Right renal pelvis (tissue), 4 donors: Measurements from ENCODE around the gene NAPEPLD. TPM values are rescaled to one million over a fixed set of nuclear protein-coding genes. Genes with fewer than 3 reads are reported as not detected.
"Not testable (repeated sequence)": the region's sequence is repeated elsewhere in the genome, so short reads cannot be mapped to it uniquely, and the experiment has no call there.

ENCODE experiments used
- DNase-seq, 4 donors: peaks; one replicate each; pipeline ENCODE4 v3.0.0-alpha.2; 2013; ENCODE audit warnings: low read depth in 4 of 4, low spot score in 3 of 4, missing footprints in 1 of 4
- polyA plus RNA-seq, 4 donors: library from polyadenylated mRNA; unstranded; fragments of 120-200 nt; gene quantifications; one replicate each; pipeline ENCODE4 v1.2.1, GENCODE V29; 2013; ENCODE audit not compliant: insufficient read length in 4 of 4

NAPEPLD gene
- polyA plus RNA-seq, 4 donors, result 31.2 to 47.6 (median 40.0) TPM

- DNase-seq, result no peak
Measured at GRCh38 chr7:103148131-103148993, 537 bp downstream of the NAPEPLD start.

- not testable (repeated sequence) for DNase-seq
Measured at GRCh38 chr7:103144754-103145153, 4.1 kb downstream of the NAPEPLD start.

- DNase-seq, result no peak
Measured at GRCh38 chr7:103143868-103144267, 5.0 kb downstream of the NAPEPLD start.

DNA sequence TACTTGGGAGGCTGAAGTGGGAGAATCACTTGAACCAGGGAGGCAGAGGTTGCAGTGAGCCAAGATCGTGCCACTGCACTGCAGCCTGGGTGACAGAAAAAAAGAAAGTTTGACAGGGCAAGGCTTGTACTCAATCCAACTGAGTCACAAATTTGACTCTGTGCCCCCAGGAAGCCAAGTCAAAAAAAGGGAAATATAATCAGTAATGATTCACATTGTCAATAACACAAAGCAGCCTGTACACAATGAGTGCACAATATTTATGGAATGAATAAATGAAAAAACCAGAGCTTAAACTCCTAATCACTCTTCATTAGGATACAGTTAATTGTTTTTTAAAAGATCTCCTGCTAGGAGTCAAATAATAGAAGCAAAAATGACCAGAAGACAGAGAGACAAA lies 6.4 kb downstream of the NAPEPLD start:
- DNase-seq, result no peak

DNA sequence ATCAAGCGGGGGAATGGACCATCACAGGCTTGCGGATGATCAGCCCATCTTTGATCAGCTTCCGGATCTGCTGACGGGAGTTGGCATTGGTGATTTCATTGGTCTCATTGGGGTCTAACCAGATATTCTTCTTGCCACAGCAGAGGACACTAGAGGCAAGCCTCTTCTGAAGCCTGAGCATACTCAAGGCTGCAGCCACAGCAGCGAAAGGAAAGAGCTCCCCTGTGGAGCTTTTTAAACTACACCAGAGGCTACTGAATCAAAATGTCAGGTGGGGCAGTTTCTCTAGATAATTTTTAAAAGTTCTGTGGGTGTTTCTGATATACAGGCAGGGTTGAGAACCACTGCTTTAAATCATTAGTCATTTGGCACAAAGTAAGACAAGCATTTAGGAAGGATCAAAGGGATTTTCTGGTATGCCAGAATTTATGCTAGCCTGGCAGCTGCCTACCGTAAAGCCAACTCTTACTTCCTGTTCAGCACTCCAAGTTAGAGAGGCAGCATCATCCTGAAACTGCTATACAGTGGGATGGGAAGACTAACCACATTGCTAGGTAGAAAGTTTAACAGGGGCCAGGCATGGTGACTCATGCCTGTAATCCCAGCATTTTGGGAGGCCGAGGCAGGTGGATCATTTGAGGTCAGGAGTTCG lies 7.0 kb downstream of the NAPEPLD start:
- DNase-seq, result no peak

DNA sequence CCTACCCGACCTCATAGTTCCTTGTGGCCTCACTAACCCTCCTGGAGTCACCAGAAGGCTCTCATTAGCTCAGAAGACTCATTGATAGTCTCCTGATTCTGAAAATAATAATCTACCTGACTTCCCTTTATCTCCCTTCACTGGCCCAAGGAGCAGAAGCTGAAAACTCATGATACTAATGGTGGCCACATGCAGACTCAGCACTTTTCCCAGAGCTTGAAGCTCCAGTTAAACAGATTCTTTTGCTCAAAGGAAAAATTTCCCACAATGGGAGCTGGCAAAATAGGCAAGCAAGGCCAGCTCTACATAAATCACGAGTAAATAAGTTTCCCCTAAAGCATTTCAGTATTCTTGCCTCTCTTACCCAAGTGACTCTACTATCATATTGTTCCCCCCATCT lies 8.2 kb downstream of the NAPEPLD start:
- DNase-seq, result no peak

DNA sequence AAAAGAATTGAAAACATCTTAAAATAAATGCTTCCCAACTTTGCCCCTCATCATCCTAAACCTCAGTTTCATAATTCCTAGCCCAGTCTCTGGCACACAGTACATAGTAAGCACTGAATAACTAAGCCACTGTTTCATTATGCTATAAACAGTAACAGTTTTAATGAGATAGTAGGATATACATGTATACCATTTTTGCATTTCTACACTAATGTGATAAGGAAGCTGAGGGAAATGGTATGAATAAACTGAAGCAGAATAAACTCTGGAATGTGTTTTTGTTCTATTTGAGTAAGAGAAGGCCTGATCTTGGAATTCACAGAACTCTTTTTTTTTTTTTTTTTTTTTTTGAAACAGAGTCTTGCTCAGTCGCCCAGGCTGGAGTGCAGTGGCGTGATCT lies 8.8 kb downstream of the NAPEPLD start:
- no peak for DNase-seq

DNA sequence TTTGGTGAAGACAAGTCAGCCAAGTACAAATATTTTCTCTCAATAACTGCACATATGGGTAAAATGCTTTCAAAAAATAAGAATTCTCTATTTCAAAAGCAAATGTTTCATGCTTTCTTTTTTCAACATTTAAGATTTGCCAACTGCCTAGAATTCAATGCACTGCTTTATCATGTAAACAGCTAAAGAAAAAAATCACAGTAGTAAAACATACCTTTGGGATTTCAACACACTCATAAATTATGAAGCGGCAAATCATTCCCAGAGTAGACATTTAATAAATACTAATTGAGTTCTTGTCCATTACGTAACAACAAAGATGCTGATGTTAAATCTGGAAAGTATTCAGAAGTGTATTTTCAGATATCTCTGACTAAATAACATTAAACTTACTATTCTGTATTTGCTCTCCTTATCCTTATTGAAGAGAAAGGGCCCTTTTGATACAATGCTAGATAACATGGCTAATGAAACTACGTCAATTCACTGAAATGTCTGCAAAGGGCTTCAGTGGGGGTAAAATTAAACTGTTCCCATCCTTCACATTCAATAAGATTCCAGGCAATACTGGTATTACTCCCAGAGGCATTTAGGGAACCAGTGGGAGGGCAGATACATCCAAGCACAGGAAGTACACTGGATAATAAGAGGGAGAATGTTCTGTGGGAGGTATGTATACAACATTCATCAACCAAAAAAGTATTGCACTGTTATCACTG lies 13.9 kb downstream of the NAPEPLD start:
- DNase-seq, result no peak

DNA sequence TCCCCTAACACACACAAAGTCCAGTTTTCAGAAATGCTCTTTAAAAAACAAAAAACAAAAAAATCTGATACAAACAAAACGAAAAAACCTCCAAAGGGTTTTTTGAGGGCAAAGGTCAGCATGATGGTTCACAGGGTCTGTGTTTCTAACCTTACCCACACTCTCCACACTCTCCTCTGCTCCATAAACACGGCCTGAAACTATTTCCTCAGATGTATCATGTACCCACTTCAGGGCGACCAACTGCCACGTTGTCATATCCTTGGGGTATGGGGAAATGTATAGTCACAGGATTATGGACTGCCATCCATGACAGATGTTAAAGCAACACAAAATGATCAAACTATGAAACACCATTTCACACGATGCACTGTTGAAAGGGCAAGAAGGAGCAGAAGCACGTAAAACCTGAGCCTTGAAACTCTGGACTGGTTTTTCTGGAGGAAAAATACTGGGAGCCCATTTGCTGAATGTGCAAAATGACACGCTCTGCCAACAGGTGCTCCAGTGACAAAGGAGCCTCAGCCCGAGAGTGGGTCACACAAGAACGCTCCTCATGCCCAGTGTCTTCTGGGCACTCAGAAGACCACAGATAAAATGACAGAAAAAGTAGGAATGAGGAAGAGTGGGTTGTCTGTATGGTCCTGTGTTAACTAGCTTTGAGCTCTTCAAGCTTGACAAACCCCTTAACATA lies 15.8 kb downstream of the NAPEPLD start:
- no peak for DNase-seq

DNA sequence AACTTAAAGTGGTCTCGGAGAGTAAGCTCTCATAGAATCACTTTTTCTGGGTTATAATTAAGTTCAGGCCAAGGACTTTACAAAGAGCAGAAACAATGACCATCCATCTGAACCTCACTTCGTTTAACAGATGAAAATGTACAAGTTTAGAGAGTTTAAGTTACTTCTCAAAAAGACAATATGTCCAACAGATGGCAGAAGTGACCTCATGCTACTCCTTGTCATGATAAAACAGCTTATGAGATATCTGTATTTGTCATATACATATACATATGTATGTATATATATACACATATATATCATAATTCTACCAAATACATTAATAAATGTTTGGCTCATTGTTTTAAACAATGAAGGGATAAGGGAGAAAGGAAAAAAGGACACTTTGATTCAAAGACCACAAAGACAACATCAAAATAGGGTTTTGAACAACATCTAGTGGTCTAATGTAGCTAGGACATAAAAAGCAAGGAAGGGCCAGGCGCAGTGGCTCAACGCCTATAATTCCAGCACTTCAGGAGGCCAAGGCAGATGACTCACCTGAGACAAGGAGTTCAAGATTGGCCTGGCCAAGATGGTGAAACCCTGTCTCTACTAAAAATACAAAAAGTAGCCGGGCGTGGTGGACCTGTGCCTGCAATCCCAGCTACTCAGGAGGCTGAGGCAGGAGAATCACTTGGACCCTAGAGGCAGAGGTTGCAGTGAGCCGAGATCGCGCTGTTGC lies 17.8 kb downstream of the NAPEPLD start:
- DNase-seq, result no peak

GRCh38 chr7:103129702-103130549 lies 19.0 kb downstream of the NAPEPLD start:
- DNase-seq, result no peak

DNA sequence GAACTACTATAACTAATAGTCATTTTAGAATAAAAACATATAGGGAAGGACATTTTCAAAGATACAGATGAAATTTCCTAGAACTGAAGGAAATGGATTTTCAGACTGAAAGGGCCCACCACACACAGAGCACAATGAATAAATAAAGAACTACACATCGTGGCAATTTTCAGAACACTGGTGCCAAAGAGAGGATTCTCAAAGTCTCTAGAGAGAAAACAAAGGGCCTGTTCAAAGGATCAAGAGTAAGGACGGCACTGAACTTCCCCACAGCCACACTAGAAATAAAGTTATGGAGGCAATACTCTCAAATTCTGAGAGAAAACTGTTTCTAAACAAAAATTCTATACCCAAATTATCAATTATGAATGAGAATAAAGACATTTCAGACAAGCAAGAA lies 21.9 kb downstream of the NAPEPLD start:
- no peak for DNase-seq

GRCh38 chr7:103124429-103124979 lies 24.4 kb downstream of the NAPEPLD start:
- no peak for DNase-seq

DNA sequence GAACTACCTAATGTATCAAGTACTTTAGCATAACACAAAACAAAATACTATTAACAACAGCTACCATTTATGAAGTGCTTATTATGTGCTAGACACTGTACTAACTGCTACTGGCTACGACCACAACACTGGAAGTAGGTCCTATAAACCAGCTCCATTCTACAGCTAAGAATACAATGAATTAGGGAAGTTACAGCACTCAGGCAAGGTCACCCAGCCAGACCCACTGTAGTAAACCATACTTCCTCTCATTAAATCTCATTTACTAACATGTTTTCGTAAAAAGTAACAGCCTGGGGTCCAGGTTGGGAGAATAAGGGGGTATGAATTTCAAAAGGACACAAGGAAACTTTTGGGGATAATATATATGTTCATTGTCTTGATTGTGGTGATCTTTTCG lies 25.4 kb downstream of the NAPEPLD start:
- DNase-seq, result no peak

GRCh38 chr7:103121641-103122040 lies 27.3 kb downstream of the NAPEPLD start:
- no peak for DNase-seq

- no peak for DNase-seq
Measured at GRCh38 chr7:103120362-103120761, 28.5 kb downstream of the NAPEPLD start.

DNA sequence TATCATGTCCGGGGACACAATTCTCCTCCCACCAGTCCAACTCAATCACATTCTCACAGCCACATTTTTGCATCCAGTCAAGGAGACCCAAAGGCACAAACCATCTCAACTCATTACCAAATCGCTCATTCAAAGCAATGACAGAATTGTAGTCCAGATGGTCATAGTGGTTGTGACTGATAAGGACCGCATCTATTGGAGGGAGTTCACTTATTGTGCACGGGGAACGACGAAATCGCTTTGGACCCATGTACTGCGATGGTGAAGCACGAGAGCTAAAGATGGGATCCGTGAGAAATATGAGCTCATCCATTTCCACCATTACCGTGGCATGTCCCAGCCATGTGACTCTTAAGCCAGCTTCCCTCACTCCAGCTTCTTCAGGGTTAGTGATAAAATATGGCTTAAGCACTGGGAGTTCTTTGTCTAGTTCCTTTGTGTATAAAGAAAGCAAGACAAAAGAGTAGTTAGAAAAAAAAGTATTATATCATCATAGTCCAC lies 29.1 kb downstream of the NAPEPLD start:
- DNase-seq, result no peak

DNA sequence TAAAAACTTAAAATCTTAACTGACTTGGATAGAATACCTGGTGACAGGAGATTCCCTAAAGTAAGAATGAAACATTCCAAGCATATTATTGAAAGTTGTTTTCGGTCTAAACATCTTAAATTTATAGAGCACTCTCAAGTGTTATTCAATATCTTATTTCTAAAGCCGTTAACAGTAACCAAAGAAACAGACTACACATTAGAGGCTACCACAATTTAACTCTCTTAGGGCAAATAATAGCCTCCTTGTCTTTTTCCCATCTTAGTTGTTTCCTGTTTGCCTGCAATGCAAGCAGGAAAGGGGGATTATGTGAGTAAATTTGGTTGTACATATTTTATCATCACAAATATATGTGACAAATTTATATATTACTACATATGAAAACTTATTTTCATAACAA lies 31.4 kb downstream of the NAPEPLD start:
- no peak for DNase-seq

- DNase-seq, result no peak
Measured at GRCh38 chr7:103116991-103117390, 31.9 kb downstream of the NAPEPLD start.
